Activated T-cell treated with anti-CD3 and anti-CD28 coated beads, Interleukin-2, amount 50 U/mL, for 1 hour (primary cell): ENCODE measurements around the gene GSK3A.
A peak's percentile ranks its signal among the peaks of the same experiment; 100 is the strongest.

ENCODE experiments used
- DNase-seq: peaks from one replicate; pipeline ENCODE4 v3.0.0-alpha.2; 2020

The GSK3A gene

DNA sequence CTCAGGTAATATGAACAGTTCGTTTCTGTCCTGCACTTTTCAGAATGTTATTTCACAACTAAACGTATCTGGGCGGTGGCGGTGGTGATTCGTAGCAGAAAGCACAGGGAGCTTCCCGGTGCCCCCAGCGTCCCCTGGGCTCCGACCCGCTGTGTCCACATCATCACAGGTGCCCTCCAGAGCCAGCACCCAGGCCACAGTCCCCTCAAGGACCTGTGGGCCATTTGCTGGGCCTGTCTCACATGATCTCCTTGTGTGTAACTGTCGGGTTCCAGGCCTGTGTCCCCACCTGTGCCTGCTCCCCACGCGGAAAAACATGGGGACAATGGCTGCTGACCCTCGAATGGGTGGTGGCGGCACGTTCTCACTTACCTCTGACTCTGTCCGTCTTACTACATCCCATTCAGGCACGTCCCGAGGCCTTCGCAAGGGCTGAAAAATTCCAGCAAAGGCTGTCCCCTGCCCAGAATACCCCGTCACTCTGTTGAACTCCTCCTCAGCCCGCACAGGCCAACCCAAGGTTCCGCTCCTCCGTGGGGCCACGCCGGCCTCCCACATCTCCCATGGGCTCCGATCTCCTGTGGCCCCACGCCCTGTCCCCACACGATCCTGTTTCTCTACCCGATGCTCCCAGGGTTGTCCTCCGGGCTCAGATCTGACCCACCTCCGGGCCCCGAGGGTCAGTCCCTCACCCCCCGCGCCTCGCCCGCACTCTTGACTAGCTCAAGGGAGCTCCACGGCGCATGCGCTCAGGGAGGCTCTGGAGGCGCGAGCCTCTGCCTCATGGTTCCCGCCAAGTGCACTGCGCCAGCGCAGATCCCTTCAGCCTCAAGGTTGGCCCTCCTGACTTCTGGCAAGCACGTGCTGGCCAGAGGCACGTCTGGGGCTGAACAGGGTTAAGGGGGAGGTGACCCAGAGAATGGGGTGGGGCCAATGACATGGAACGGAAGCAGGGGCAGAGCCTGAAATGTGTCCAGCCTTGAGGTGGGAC is 46.1 kb downstream of the GSK3A start:
- no peak for DNase-seq

DNA sequence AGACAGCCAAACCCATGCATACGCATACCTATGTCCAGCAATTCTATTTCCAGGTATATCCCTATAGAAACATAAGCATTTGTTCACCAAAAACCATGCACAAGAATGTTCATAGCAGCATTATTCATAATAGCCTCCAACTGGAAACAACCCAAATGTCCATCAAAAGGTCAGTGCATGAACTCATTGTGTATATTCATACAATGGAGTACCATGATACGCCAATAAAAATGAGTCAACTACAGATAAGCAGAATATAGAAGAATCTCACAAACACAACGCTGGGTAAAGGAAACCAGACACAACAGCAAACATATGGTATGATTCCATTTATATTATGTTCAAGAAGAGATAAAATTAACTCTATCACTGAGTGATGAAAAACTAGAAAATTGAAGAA is 48.7 kb downstream of the GSK3A start:
- DNase-seq: no peak

DNA sequence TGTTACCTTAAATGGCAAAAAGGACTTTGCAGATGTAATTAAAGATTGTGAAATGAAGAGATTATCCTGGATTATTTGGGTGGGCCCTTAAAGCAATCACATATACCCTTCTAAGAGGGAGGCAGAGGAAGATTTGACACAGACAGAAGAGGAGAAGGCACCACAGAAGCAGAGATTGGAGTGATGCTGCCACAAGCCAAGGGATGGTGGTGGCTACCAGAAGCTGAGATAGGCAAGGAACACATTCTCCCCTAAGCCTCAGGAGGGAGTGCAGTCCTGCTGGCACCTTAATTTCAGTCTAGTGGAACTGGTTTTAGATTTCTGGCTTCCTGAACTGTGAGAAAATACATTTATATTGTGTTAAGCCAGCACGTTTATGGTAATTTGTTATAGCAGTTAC is 49.1 kb downstream of the GSK3A start:
- DNase-seq: no peak

DNA sequence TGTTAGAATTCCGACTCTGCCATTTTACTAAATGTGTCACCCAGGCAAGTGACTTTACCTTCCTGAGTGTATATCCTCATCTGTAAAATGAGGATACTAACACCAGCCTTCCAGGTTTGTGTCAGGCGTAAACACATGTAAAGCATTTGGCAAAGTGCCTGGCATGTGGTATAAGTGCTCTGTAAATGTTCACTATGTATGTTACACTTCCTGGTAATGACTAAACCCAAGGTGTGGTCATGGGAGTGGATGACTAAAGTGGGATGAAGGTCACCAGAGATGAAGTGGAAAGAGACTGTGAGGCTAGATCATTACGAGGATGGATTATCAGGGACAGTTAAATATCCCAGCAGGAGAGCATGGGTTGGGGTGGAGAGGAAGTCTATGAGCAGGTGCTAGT is 50.5 kb downstream of the GSK3A start:
- DNase-seq: no peak

DNA sequence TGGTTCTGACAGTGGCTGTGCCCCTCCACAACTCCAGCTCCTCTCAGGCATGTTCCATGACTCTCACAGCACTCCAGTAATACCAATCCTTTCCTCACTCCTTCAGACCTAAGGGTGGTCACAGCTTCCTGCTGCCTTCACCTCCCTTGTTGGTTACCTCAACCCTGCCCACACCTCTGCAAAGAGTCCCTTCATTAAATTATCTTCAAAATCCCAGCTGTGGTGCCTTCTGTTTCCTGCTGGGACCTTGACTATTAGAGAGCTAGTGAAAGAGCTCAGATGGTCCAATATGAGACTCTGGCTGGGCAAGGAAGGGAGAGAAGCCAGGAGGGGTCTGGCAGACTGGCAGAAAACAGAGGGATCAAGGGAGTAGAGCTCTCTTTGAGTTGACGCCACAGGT is 51.1 kb downstream of the GSK3A start:
- DNase-seq: no peak

DNA sequence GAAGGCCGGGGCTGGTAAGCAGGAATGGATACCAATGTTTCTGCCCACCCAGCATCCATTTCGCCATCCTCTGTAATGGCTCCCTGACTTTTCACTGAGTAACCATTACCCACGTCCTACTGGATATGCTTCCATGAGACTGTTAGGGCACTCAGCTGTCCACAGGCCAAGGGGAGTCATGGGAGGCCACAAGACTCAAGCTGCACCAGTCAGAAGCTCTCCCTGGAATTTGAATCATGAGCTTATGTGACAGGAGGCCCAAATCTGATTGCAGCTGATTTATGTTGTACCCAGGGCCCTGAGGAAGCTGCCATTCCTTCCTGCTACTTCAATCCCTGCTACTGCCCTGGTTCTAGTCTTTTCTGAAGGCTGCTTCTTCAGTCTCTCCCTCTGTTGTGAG is 53.3 kb downstream of the GSK3A start:
- DNase-seq: no peak

DNA sequence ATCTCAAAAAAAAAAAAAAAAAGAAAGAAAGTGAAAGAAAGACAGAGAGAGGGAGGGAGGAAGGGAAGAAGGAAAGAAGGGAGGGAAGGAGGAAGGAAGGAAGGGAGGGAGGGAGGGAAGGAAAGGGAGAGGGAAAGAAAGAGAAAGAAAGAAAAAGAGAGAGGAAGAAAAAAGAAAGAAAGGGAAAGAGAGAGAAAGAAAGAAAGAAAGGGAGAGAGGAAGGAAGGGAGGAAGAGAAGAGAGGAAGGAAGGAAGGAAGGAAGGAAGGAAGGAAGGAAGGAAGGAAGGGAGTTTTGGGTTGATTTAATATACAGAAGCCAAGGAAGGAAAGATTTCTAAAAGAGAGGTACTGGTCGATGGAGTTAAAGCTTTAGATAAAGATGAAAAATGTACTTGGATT is 53.7 kb downstream of the GSK3A start:
- DNase-seq: no peak

DNA sequence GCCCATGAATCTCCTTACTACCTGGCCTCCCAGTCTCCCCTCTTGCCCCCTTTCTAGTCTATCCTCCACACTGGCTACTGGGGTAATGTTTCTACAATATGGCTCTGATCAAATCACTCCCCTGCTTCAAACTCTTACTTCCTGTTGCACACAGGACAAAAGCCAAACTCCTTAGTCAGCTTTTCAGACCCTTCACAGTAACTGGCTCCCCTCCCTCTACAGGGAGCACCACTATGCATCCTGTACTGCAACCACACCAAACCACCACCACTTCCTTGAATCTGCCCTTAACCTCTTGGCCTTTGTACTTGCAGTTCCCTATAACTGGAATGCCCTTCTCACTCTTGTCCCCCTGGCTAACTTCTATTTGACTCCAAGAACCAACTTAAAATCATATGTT is 57.1 kb downstream of the GSK3A start:
- no peak for DNase-seq

DNA sequence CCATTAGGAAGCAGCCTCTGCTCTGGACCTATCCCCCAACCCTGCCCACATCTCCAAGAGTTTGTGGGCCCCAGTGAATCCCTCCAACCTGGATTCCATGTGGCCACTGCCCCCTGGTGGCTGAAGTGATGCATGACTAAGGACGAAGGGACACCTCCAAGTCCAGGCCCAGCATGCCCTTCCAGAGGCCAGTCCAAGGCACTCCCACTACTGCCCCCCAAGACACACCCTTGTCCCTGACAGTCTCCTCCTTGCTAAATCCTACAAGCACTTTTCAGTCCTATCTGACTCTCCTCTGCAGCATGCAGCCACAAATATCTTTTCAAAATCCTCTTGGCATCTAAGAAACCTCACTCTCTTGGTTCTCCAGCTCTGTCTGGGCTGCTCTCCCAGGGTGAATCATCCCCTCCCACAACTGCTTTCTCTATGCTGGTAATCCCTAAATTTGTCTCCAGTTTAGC is 58.0 kb downstream of the GSK3A start:
- peak; percentile 71 for DNase-seq
